ENCODE results near the gene SERPINA9. TPM values are rescaled to one million over a fixed set of nuclear protein-coding genes. Genes with fewer than 3 reads are reported as not detected.

Gene SERPINA9
- total RNA-seq, 1 experiment from 2014 or later: not detected

DNA sequence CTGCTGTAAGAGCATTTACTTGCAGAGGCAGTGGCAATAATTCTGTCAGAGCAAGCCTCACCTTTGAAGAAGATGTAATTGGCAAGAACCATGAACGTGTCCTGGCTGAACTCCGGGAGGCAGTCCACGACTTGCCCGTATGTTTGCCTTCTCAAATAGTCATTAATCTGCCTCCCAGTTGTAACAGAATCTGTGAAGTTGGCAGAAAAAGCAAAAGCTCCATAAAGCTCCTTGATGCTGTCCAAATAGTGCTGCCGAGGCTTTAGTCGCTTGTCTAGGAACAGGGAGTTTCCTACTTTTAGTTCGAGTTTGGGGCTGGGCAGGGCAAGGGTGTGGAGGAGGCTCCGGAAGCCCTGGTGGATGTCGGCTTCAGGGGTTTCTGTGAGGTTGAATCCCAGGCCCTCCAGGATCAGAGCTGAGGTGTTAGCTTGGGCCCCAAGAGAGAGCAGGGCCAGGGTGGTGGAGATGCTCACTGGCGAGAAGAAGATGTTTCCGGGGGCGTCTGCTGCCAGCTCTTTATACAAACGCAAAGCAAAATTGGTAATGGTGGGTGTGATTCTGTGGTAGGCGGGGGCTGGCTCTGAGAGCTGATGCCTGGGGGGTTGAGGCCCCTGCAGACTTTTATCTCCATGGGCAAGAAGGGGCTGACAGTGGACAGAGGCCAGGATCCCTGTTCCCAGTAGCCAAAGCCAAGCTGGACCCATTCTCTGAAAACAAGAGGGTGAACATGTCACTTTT is 27.8 kb downstream of the SERPINA9 start:
- Histone ChIP-seq H3F3A (ENCODE audit: insufficient read depth, low read depth) (no peaks in the 10 kb centered on the region), H3K4me1 (replicated peaks; ENCODE audit: insufficient read depth) (no peaks in the 10 kb centered on the region), H3K79me2 (ENCODE audit: low read depth) (no peaks in the 10 kb centered on the region), H3K9me3 (ENCODE audit: insufficient read depth, low read depth) (no peaks in the 10 kb centered on the region), H3K27ac (no peak overlapping the region), H3K4me2 (no peak overlapping the region), H3K27me3 (ENCODE audit: insufficient read depth, low read depth) (no peaks in the 10 kb centered on the region), H2AFZ (no peak overlapping the region), H4K20me1 (ENCODE audit: insufficient read depth) (no peaks in the 10 kb centered on the region), H3K4me3 (no peak overlapping the region), H3K9me2 (ENCODE audit: insufficient read depth) (no peaks in the 10 kb centered on the region), H3K36me3 (ENCODE audit: low read depth) (no peaks in the 10 kb centered on the region)
- intact Hi-C loops (cut with micrococcal nuclease; ENCODE audit: unreplicated experiment): no loop called here
- POLR2A ChIA-PET (ENCODE audit: unreplicated experiment): no interaction called here
- BruUV-seq (replicated peaks): no TSS peak
- TF ChIP-seq, protein P1, sequence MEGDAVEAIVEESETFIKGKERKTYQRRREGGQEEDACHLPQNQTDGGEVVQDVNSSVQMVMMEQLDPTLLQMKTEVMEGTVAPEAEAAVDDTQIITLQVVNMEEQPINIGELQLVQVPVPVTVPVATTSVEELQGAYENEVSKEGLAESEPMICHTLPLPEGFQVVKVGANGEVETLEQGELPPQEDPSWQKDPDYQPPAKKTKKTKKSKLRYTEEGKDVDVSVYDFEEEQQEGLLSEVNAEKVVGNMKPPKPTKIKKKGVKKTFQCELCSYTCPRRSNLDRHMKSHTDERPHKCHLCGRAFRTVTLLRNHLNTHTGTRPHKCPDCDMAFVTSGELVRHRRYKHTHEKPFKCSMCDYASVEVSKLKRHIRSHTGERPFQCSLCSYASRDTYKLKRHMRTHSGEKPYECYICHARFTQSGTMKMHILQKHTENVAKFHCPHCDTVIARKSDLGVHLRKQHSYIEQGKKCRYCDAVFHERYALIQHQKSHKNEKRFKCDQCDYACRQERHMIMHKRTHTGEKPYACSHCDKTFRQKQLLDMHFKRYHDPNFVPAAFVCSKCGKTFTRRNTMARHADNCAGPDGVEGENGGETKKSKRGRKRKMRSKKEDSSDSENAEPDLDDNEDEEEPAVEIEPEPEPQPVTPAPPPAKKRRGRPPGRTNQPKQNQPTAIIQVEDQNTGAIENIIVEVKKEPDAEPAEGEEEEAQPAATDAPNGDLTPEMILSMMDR (conservative IDR thresholded peaks at IDR 0.05): no peak
- no peak for TF ChIP-seq EZH2 (IDR thresholded peaks at IDR 0.05; ENCODE audit: low read depth)
- CTCF ChIA-PET: no interaction called here
- no peak for DNase-seq

DNA sequence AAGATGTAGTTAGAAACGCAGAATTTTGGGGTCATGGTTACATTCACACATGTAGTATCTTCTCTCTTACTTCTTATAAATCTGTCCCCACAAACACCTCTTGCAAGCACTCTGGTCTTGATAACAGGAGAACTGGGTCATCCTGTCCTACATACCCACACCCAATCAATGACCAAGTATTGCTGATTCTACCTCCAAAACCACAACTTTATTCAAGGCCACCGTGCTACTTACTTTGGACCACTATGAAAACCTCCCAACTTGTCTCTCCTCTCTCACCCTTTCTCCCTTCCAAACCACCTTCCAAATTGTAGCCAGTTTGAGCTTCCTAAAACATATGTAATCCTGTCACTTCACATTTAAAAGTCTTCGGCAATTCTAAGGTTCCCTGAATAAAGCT is 28.8 kb downstream of the SERPINA9 start:
- intact Hi-C loops (cut with micrococcal nuclease; ENCODE audit: unreplicated experiment): no loop called here
- no peaks in the 10 kb centered on the region for H3K79me2 ChIP-seq (ENCODE audit: low read depth)
- H3K9me2 ChIP-seq (ENCODE audit: insufficient read depth): no peaks in the 10 kb centered on the region
- ChIA-PET CTCF (no interaction called here), POLR2A (ENCODE audit: unreplicated experiment) (no interaction called here)
- no peaks in the 10 kb centered on the region for H3K4me1 ChIP-seq (replicated peaks; ENCODE audit: insufficient read depth)
- no peak overlapping the region for H2AFZ ChIP-seq
- H3K9me3 ChIP-seq (ENCODE audit: insufficient read depth, low read depth): no peaks in the 10 kb centered on the region
- DNase-seq: no peak
- BruUV-seq (replicated peaks): no TSS peak
- H3K27ac ChIP-seq: no peak overlapping the region
- TF ChIP-seq, protein P1 (conservative IDR thresholded peaks at IDR 0.05): no peak
- no peak for TF ChIP-seq EZH2 (IDR thresholded peaks at IDR 0.05; ENCODE audit: low read depth)
- no peaks in the 10 kb centered on the region for H3F3A ChIP-seq (ENCODE audit: insufficient read depth, low read depth)
- H3K4me2 ChIP-seq: no peak overlapping the region
- H3K36me3 ChIP-seq (ENCODE audit: low read depth): no peaks in the 10 kb centered on the region
- H4K20me1 ChIP-seq (ENCODE audit: insufficient read depth): no peaks in the 10 kb centered on the region
- no peaks in the 10 kb centered on the region for H3K27me3 ChIP-seq (ENCODE audit: insufficient read depth, low read depth)
- H3K4me3 ChIP-seq: no peak overlapping the region

DNA sequence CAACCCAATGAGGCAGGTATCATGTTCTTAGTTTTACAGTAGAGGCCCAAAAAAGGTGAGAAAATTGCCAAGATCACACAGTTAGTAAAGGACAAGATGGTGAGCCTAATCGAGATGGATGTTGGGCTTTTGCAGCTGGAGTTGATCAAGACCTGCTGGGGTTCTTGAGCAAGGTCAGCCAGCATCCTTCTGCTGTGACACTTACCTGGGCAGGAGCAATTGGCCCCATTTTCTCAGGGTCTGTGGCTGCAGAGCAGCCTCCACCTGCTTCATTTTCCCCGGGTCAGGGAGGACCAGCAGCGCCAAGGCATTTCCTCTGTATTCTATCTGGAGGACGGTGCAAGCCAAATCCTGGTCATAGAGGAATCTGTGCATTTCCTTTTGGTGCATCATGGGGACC is 29.9 kb downstream of the SERPINA9 start:
- H3F3A ChIP-seq (ENCODE audit: insufficient read depth, low read depth): no peaks in the 10 kb centered on the region
- ChIA-PET CTCF (no interaction called here), POLR2A (ENCODE audit: unreplicated experiment) (no interaction called here)
- no peaks in the 10 kb centered on the region for H3K9me2 ChIP-seq (ENCODE audit: insufficient read depth)
- no peaks in the 10 kb centered on the region for H3K4me1 ChIP-seq (replicated peaks; ENCODE audit: insufficient read depth)
- H4K20me1 ChIP-seq (ENCODE audit: insufficient read depth): no peaks in the 10 kb centered on the region
- no peak overlapping the region for H3K4me3 ChIP-seq
- no TSS peak for BruUV-seq (replicated peaks)
- H3K79me2 ChIP-seq (ENCODE audit: low read depth): no peaks in the 10 kb centered on the region
- no peaks in the 10 kb centered on the region for H3K36me3 ChIP-seq (ENCODE audit: low read depth)
- intact Hi-C loops (cut with micrococcal nuclease; ENCODE audit: unreplicated experiment): no loop called here
- no peak overlapping the region for H2AFZ ChIP-seq
- H3K9me3 ChIP-seq (ENCODE audit: insufficient read depth, low read depth): no peaks in the 10 kb centered on the region
- no peak overlapping the region for H3K4me2 ChIP-seq
- no peak for DNase-seq
- TF ChIP-seq, protein P1 (conservative IDR thresholded peaks at IDR 0.05): no peak
- no peak for TF ChIP-seq EZH2 (IDR thresholded peaks at IDR 0.05; ENCODE audit: low read depth)
- no peak overlapping the region for H3K27ac ChIP-seq
- H3K27me3 ChIP-seq (ENCODE audit: insufficient read depth, low read depth): no peaks in the 10 kb centered on the region

Measured in PC-9 (cell line).